HCT116 (cell line): Measurements from ENCODE around the gene GABBR2.

Source experiments
- CEBPB ChIP-seq: IDR thresholded peaks from 2 replicates; pipeline ENCODE4 v1.6.1; 2012; ENCODE audit warnings: low read depth
- EZH2 ChIP-seq: fragments of 200-600 bp; sonication (generic); IDR thresholded peaks from 2 replicates; pipeline ENCODE4 v1.6.1; 2017; ENCODE audit warnings: antibody characterized with exemption, mixed run types
- FOSL1 ChIP-seq: IDR thresholded peaks from 2 replicates; pipeline ENCODE4 v1.6.1; 2012; ENCODE audit warnings: low read depth
- JUND ChIP-seq: IDR thresholded peaks from 2 replicates; pipeline ENCODE4 v1.6.1; 2012
- POLR2A ChIP-seq: IDR thresholded peaks from 2 replicates; pipeline ENCODE4 v1.7.0; 2011; ENCODE audit warnings: borderline replicate concordance; ENCODE audit not compliant: insufficient read depth, insufficient read length; ENCODE audit errors: extremely low read depth
- SIN3A ChIP-seq: IDR thresholded peaks from 2 replicates; pipeline ENCODE4 v1.6.1; 2012; ENCODE audit warnings: low read depth
- TCF7L2 ChIP-seq: IDR thresholded peaks from 2 replicates; pipeline ENCODE4 v1.7.0; 2011; ENCODE audit warnings: borderline replicate concordance, inconsistent platforms; ENCODE audit not compliant: insufficient read depth, insufficient read length; ENCODE audit errors: extremely low read depth
- ZFX ChIP-seq: fragments of 450-650 bp; IDR thresholded peaks from 2 replicates; pipeline ENCODE4 v1.6.1; 2017
- ZNF274 ChIP-seq: fragments of 200-500 bp; sonication (Bioruptor generic); IDR thresholded peaks from 2 replicates; pipeline ENCODE4 v1.6.1; 2014; ENCODE audit warnings: mild to moderate bottlenecking, low read depth, low read length, inconsistent platforms
- TF ChIP-seq, protein P1 (sequence below), 3 experiments: fragments of 200-600 bp in 1 of 3; sonication (generic) in 1 of 3; IDR thresholded peaks in 2 of 3; conservative IDR thresholded peaks in 1 of 3; 2 replicates each; pipeline ENCODE4 v1.5.1; 2012 to 2017; ENCODE audit warnings: low read depth in 2 of 3, low read length in 2 of 3, antibody characterized with exemption in 1 of 3, borderline replicate concordance in 1 of 3, control low read depth in 1 of 3, mild to moderate bottlenecking in 1 of 3, mixed read lengths in 1 of 3, mixed run types in 1 of 3, moderate library complexity in 1 of 3; ENCODE audit not compliant: insufficient read depth in 1 of 3
- TF ChIP-seq, protein P2 (sequence below): IDR thresholded peaks from 2 replicates; pipeline ENCODE4 v1.6.1; 2012; ENCODE audit warnings: low read depth
- TF ChIP-seq, protein P3 (sequence below): IDR thresholded peaks from 2 replicates; pipeline ENCODE4 v1.6.1; 2012

DNA sequence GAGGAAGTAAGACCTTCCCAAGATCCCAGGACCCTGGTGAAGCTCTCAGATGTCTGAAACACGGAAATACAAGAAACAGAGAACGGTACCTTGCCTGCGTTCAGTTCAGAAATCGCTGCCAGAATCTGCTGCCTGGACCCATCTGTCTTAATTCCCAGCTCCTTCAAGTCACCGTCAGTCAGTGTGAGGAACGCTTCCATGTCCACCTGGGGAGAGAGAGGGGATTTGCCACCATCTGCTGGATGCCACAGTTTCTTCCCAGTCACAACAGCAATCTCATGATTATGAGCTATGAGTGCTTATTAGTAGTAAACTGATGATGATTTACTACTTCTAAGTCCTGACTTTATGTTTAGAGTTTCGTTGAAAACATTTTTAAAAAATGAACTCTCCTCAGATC, 36.7 kb upstream of the GABBR2 start:
- TF ChIP-seq, protein P1, sequence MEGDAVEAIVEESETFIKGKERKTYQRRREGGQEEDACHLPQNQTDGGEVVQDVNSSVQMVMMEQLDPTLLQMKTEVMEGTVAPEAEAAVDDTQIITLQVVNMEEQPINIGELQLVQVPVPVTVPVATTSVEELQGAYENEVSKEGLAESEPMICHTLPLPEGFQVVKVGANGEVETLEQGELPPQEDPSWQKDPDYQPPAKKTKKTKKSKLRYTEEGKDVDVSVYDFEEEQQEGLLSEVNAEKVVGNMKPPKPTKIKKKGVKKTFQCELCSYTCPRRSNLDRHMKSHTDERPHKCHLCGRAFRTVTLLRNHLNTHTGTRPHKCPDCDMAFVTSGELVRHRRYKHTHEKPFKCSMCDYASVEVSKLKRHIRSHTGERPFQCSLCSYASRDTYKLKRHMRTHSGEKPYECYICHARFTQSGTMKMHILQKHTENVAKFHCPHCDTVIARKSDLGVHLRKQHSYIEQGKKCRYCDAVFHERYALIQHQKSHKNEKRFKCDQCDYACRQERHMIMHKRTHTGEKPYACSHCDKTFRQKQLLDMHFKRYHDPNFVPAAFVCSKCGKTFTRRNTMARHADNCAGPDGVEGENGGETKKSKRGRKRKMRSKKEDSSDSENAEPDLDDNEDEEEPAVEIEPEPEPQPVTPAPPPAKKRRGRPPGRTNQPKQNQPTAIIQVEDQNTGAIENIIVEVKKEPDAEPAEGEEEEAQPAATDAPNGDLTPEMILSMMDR (IDR thresholded peaks at IDR 0.05 in 2 of 3, conservative IDR thresholded peaks at IDR 0.05 in 1 of 3; ENCODE audit: borderline replicate concordance in 1 of 3, insufficient read depth in 1 of 3, low read depth in 2 of 3, low read length in 2 of 3) = no peak
- TF ChIP-seq ZNF274 (no peak), JUND (no peak), POLR2A (no peak), FOSL1 (no peak), SIN3A (no peak), TCF7L2 (no peak), EZH2 (no peak), ZFX (no peak), CEBPB (no peak)
- TF ChIP-seq, protein P2, sequence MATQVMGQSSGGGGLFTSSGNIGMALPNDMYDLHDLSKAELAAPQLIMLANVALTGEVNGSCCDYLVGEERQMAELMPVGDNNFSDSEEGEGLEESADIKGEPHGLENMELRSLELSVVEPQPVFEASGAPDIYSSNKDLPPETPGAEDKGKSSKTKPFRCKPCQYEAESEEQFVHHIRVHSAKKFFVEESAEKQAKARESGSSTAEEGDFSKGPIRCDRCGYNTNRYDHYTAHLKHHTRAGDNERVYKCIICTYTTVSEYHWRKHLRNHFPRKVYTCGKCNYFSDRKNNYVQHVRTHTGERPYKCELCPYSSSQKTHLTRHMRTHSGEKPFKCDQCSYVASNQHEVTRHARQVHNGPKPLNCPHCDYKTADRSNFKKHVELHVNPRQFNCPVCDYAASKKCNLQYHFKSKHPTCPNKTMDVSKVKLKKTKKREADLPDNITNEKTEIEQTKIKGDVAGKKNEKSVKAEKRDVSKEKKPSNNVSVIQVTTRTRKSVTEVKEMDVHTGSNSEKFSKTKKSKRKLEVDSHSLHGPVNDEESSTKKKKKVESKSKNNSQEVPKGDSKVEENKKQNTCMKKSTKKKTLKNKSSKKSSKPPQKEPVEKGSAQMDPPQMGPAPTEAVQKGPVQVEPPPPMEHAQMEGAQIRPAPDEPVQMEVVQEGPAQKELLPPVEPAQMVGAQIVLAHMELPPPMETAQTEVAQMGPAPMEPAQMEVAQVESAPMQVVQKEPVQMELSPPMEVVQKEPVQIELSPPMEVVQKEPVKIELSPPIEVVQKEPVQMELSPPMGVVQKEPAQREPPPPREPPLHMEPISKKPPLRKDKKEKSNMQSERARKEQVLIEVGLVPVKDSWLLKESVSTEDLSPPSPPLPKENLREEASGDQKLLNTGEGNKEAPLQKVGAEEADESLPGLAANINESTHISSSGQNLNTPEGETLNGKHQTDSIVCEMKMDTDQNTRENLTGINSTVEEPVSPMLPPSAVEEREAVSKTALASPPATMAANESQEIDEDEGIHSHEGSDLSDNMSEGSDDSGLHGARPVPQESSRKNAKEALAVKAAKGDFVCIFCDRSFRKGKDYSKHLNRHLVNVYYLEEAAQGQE = no peak
- TF ChIP-seq, protein P3, sequence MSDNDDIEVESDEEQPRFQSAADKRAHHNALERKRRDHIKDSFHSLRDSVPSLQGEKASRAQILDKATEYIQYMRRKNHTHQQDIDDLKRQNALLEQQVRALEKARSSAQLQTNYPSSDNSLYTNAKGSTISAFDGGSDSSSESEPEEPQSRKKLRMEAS = no peak
